HepG2 (cell line): Measurements from ENCODE around the gene CKAP5. TPM values are rescaled to one million over a fixed set of nuclear protein-coding genes. Genes with fewer than 3 reads are reported as not detected.

Experiments
- DNMT1 ChIP-seq: sonication (generic); formaldehyde crosslinking; IDR thresholded peaks from 2 replicates; pipeline ENCODE4 v1.5.1; 2020; ENCODE audit warnings: mild to moderate bottlenecking, missing genetic modification reagents
- ESRRA ChIP-seq: sonication (generic); formaldehyde crosslinking; IDR thresholded peaks from 2 replicates; pipeline ENCODE4 v1.5.1; 2020; ENCODE audit warnings: mild to moderate bottlenecking, low read depth, missing genetic modification reagents
- JUND ChIP-seq: sonication (generic); formaldehyde crosslinking; IDR thresholded peaks from 2 replicates; pipeline ENCODE4 v1.8.0; 2022; ENCODE audit warnings: mild to moderate bottlenecking, missing genetic modification reagents
- KMT2A ChIP-seq: sonication (generic); formaldehyde crosslinking; IDR thresholded peaks from 2 replicates; pipeline ENCODE4 v1.4.0; 2020; ENCODE audit warnings: missing genetic modification reagents
- MZF1 ChIP-seq: sonication (generic); formaldehyde crosslinking; IDR thresholded peaks from 2 replicates; pipeline ENCODE4 v1.8.1; 2023; ENCODE audit warnings: mild to moderate bottlenecking, missing genetic modification reagents, borderline replicate concordance
- PAWR ChIP-seq: sonication (generic); formaldehyde crosslinking; IDR thresholded peaks from 2 replicates; pipeline ENCODE4 v1.4.0; 2020; ENCODE audit warnings: missing genetic modification reagents, mild to moderate bottlenecking, borderline replicate concordance
- RARA ChIP-seq: IDR thresholded peaks from 2 replicates; pipeline ENCODE4 v1.6.1; 2016; ENCODE audit warnings: missing genetic modification reagents, missing compliant biosample characterization
- SALL2 ChIP-seq: sonication (generic); formaldehyde crosslinking; IDR thresholded peaks from 2 replicates; pipeline ENCODE4 v1.8.1; 2023; ENCODE audit warnings: mild to moderate bottlenecking, missing genetic modification reagents, inconsistent platforms
- SMARCC2 ChIP-seq: fragments of 450-650 bp; IDR thresholded peaks from 2 replicates; pipeline ENCODE4 v1.6.1; 2017; ENCODE audit warnings: antibody characterized with exemption, mild to moderate bottlenecking
- TSC22D2 ChIP-seq: sonication (generic); formaldehyde crosslinking; IDR thresholded peaks from 2 replicates; pipeline ENCODE4 v1.5.1; 2020; ENCODE audit warnings: missing genetic modification reagents, mild to moderate bottlenecking, borderline replicate concordance
- ZBTB21 ChIP-seq: sonication (generic); formaldehyde crosslinking; IDR thresholded peaks from 2 replicates; pipeline ENCODE4 v1.4.0; 2020; ENCODE audit warnings: missing genetic modification reagents
- ZKSCAN1 ChIP-seq: fragments of 150-350 bp; IDR thresholded peaks from 2 replicates; pipeline ENCODE4 v1.6.1; 2014; ENCODE audit warnings: low read length
- ZNF180 ChIP-seq: sonication (generic); formaldehyde crosslinking; IDR thresholded peaks from 2 replicates; pipeline ENCODE4 v1.4.0; 2020; ENCODE audit warnings: low read depth, missing genetic modification reagents, borderline replicate concordance
- ZNF256 ChIP-seq: sonication (generic); formaldehyde crosslinking; conservative IDR thresholded peaks from 2 replicates; pipeline ENCODE4 v1.4.0; 2020; ENCODE audit warnings: missing genetic modification reagents
- ZNF549 ChIP-seq: sonication (generic); formaldehyde crosslinking; IDR thresholded peaks from 2 replicates; pipeline ENCODE4 v1.5.0; 2020; ENCODE audit warnings: missing genetic modification reagents
- ZNF564 ChIP-seq: sonication (generic); formaldehyde crosslinking; IDR thresholded peaks from 2 replicates; pipeline ENCODE4 v1.8.1; 2023; ENCODE audit warnings: mild to moderate bottlenecking, missing genetic modification reagents
- ZNF737 ChIP-seq: sonication (generic); formaldehyde crosslinking; IDR thresholded peaks from 2 replicates; pipeline ENCODE4 v1.5.0; 2020; ENCODE audit warnings: missing genetic modification reagents, mild to moderate bottlenecking, borderline replicate concordance
- ZNF777 ChIP-seq: sonication (generic); formaldehyde crosslinking; IDR thresholded peaks from 2 replicates; pipeline ENCODE4 v1.4.0; 2020; ENCODE audit warnings: missing genetic modification reagents
- polyA plus RNA-seq, 8 experiments: library from polyadenylated mRNA; depleted of rRNA in 3 of 8; stranded (reverse) in 7 of 8; unstranded in 1 of 8; fragments of >200 nt; fragmentation: Illumina TruSeq in 4 of 8; extraction: Trizol in 4 of 8; gene quantifications; 2 replicates each; pipeline versions ENCODE4 v1.2.1 to v1.2.3, GENCODE V29; 2011 to 2016; ENCODE audit warnings: low read depth in 4 of 8, missing spikeins in 1 of 8, mixed read lengths in 1 of 8; ENCODE audit not compliant: insufficient read depth in 1 of 8
- total RNA-seq, 5 experiments: library from RNA; depleted of rRNA; stranded (reverse); fragments of >200 nt; fragmentation: Illumina TruSeq; extraction: Trizol; gene quantifications; 2 replicates each; pipeline ENCODE4 v1.2.3, GENCODE V29; 2016; ENCODE audit warnings: low read depth in 1 of 5
- TF ChIP-seq, protein P1 (sequence below): sonication (generic); formaldehyde crosslinking; IDR thresholded peaks from 2 replicates; pipeline ENCODE4 v1.9.0; 2021; ENCODE audit warnings: missing genetic modification reagents, mild to moderate bottlenecking, borderline replicate concordance
- TF ChIP-seq, protein P2 (sequence below): sonication (generic); formaldehyde crosslinking; IDR thresholded peaks from 2 replicates; pipeline ENCODE4 v1.5.0; 2020; ENCODE audit warnings: mild to moderate bottlenecking, missing genetic modification reagents
- TF ChIP-seq, protein P3 (sequence below): sonication (generic); formaldehyde crosslinking; IDR thresholded peaks from 2 replicates; pipeline ENCODE4 v1.8.0; 2022; ENCODE audit warnings: mild to moderate bottlenecking, missing genetic modification reagents, borderline replicate concordance
- TF ChIP-seq, protein P4 (sequence below): sonication (generic); formaldehyde crosslinking; IDR thresholded peaks from 2 replicates; pipeline ENCODE4 v1.4.0; 2020; ENCODE audit warnings: missing genetic modification reagents

CKAP5 gene
- total and polyA plus RNA-seq, 2 of the 13 experiments (the other 11 are each of a cell fraction or from before 2014, with no cell fraction given), result 79.2 to 103 TPM

DNA sequence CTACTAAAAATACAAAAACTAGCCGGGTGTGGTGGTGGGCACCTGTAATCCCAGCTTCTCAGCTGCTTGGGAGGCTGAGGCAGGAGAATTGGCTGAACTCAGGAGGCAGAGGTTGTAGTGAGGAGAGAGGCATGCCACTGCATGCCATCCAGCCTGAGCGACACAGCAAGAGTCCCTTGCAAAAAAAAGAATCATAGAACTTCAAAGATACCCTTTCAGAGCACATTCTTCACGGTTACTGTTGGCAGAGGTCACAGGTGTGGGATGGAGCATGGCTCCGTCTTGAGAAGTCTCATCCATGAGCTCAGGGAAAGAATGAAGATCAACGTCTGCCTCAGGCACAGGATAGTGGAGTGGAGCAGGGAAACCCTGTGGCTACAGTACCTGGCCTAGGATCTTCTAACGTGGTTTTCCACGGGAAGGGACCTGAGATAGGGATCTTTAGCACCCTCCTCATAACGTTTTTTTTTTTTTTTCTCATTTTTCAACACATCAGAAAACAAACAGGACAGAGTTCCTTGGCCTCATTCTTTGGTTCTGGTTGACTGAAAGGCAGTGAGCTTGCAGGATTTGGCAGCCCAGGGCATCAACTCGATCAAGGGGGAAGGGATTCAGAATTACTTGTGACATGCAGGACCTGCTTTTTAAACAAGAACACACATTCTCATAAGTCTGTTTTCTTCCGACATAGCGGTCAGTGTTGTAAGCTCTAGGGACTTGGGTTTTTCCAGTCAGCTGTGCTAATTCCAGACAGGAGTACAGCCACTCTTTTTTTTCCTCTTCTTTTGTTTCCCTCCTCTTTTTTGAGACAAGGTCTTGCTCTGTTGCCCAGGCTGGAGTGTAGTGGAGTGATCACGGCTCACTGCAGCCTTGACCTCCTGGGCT lies 104.2 kb downstream of the CKAP5 start (continued):
- TF ChIP-seq, protein P1, sequence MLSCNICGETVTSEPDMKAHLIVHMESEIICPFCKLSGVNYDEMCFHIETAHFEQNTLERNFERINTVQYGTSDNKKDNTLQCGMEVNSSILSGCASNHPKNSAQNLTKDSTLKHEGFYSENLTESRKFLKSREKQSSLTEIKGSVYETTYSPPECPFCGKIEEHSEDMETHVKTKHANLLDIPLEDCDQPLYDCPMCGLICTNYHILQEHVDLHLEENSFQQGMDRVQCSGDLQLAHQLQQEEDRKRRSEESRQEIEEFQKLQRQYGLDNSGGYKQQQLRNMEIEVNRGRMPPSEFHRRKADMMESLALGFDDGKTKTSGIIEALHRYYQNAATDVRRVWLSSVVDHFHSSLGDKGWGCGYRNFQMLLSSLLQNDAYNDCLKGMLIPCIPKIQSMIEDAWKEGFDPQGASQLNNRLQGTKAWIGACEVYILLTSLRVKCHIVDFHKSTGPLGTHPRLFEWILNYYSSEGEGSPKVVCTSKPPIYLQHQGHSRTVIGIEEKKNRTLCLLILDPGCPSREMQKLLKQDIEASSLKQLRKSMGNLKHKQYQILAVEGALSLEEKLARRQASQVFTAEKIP (CRISPR knock-in tag), result no peak
- TF ChIP-seq SALL2 (CRISPR knock-in tag) (no peak), RARA (CRISPR knock-in tag) (no peak), PAWR (CRISPR knock-in tag) (no peak), ZBTB21 (CRISPR knock-in tag) (no peak), KMT2A (no peak), SMARCC2 (no peak), ZNF737 (CRISPR knock-in tag) (no peak), DNMT1 (CRISPR knock-in tag) (no peak), ZKSCAN1 (no peak), MZF1 (CRISPR knock-in tag) (no peak), ZNF549 (CRISPR knock-in tag) (no peak), ZNF564 (CRISPR knock-in tag) (no peak), TSC22D2 (CRISPR knock-in tag) (no peak), ZNF256 (0 out of 2 replicates have a peak, but pooled peaks have one; percentile 27), ZNF180 (CRISPR knock-in tag) (no peak), JUND (CRISPR knock-in tag) (no peak), ESRRA (CRISPR knock-in tag) (no peak), ZNF777 (no peak)
- TF ChIP-seq, protein P2, sequence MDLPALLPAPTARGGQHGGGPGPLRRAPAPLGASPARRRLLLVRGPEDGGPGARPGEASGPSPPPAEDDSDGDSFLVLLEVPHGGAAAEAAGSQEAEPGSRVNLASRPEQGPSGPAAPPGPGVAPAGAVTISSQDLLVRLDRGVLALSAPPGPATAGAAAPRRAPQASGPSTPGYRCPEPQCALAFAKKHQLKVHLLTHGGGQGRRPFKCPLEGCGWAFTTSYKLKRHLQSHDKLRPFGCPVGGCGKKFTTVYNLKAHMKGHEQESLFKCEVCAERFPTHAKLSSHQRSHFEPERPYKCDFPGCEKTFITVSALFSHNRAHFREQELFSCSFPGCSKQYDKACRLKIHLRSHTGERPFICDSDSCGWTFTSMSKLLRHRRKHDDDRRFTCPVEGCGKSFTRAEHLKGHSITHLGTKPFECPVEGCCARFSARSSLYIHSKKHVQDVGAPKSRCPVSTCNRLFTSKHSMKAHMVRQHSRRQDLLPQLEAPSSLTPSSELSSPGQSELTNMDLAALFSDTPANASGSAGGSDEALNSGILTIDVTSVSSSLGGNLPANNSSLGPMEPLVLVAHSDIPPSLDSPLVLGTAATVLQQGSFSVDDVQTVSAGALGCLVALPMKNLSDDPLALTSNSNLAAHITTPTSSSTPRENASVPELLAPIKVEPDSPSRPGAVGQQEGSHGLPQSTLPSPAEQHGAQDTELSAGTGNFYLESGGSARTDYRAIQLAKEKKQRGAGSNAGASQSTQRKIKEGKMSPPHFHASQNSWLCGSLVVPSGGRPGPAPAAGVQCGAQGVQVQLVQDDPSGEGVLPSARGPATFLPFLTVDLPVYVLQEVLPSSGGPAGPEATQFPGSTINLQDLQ (CRISPR knock-in tag), result no peak
- TF ChIP-seq, protein P3, sequence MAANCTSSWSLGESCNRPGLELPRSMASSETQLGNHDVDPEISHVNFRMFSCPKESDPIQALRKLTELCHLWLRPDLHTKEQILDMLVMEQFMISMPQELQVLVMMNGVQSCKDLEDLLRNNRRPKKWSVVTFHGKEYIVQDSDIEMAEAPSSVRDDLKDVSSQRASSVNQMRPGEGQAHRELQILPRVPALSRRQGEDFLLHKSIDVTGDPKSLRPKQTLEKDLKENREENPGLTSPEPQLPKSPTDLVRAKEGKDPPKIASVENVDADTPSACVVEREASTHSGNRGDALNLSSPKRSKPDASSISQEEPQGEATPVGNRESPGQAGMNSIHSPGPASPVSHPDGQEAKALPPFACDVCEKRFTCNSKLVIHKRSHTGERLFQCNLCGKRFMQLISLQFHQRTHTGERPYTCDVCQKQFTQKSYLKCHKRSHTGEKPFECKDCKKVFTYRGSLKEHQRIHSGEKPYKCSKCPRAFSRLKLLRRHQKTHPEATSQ (CRISPR knock-in tag), result no peak
- TF ChIP-seq, protein P4, sequence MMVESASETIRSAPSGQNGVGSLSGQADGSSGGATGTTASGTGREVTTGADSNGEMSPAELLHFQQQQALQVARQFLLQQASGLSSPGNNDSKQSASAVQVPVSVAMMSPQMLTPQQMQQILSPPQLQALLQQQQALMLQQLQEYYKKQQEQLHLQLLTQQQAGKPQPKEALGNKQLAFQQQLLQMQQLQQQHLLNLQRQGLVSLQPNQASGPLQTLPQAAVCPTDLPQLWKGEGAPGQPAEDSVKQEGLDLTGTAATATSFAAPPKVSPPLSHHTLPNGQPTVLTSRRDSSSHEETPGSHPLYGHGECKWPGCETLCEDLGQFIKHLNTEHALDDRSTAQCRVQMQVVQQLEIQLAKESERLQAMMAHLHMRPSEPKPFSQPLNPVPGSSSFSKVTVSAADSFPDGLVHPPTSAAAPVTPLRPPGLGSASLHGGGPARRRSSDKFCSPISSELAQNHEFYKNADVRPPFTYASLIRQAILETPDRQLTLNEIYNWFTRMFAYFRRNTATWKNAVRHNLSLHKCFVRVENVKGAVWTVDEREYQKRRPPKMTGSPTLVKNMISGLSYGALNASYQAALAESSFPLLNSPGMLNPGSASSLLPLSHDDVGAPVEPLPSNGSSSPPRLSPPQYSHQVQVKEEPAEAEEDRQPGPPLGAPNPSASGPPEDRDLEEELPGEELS (CRISPR knock-in tag), result no peak
